Hair follicle dermal papilla cell (primary cell): ENCODE data around the gene CDAN1. TPM values are rescaled to one million over a fixed set of nuclear protein-coding genes. Genes with fewer than 3 reads are reported as not detected.

Source experiments
- total RNA-seq: library from RNA; depleted of rRNA; stranded (reverse); fragments of >200 nt; gene quantifications from 2 replicates; pipeline ENCODE4 v1.2.3, GENCODE V29; 2012

Gene CDAN1, protein sequence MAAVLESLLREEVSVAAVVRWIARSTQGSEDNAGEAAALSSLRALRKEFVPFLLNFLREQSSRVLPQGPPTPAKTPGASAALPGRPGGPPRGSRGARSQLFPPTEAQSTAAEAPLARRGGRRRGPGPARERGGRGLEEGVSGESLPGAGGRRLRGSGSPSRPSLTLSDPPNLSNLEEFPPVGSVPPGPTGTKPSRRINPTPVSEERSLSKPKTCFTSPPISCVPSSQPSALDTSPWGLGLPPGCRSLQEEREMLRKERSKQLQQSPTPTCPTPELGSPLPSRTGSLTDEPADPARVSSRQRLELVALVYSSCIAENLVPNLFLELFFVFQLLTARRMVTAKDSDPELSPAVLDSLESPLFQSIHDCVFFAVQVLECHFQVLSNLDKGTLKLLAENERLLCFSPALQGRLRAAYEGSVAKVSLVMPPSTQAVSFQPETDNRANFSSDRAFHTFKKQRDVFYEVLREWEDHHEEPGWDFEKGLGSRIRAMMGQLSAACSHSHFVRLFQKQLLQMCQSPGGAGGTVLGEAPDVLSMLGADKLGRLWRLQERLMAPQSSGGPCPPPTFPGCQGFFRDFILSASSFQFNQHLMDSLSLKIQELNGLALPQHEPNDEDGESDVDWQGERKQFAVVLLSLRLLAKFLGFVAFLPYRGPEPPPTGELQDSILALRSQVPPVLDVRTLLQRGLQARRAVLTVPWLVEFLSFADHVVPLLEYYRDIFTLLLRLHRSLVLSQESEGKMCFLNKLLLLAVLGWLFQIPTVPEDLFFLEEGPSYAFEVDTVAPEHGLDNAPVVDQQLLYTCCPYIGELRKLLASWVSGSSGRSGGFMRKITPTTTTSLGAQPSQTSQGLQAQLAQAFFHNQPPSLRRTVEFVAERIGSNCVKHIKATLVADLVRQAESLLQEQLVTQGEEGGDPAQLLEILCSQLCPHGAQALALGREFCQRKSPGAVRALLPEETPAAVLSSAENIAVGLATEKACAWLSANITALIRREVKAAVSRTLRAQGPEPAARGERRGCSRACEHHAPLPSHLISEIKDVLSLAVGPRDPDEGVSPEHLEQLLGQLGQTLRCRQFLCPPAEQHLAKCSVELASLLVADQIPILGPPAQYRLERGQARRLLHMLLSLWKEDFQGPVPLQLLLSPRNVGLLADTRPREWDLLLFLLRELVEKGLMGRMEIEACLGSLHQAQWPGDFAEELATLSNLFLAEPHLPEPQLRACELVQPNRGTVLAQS
- total RNA-seq = 5.5 and 8.0 TPM in 2 replicates

DNA sequence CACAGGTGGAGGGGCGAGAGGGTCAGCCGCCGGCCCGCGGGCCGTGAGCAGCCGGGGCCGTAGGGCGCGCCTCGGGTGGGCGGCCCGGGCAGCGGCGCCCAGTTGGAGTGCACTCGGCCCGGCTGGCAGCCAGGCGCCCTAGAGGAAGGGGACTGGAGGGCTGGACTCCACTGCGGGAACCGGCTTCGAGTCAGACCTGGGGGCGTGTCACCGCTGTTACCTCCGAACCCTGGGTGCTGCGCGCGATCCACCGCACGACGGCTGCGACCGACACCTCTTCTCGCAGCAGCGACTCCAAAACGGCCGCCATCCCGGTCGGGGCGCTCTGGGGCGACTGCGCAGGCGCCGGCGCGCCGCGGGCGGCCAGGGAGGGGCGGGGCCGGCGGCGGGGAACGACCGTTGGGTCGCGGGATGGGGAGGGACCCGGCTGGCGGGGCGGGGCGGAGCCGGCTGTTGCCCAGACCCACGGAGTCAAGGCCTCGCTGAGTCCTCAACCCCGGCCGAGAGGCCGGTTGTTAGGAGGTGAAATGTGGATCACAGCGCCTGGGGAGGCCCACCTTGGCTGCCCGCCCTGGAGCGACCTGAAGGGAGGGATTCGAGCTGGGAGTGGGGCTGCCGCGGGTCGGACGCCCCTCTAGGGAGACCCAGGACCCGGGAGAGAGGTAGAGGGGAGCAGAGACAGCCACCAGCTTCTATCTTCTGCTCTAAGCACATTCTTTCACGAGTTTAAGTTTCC, at the start of gene CDAN1:
CDAN1 (minus strand) TSS at position 336 of the 736 bp plus-strand sequence; CDS start at position 310, 26 bp downstream.

Other genes starting within 250 kb of the CDAN1 start
- gene ZNF106, start 246.0 kb downstream of the CDAN1 start, total RNA-seq = 97.1 and 98.2 TPM in 2 replicates
- 64.7 and 83.9 TPM in 2 replicates for gene SNAP23, start 241.5 kb downstream of the CDAN1 start, total RNA-seq
- 14.1 and 17.8 TPM in 2 replicates for gene LRRC57, start 188.3 kb downstream of the CDAN1 start, total RNA-seq
- gene HAUS2, start 188.3 kb downstream of the CDAN1 start, total RNA-seq = 25.8 and 28.2 TPM in 2 replicates
- gene STARD9, start 161.5 kb downstream of the CDAN1 start, total RNA-seq = 19.8 and 25.8 TPM in 2 replicates
- gene TTBK2, start 183.7 kb upstream of the CDAN1 start, total RNA-seq = 15.1 and 15.5 TPM in 2 replicates